Ovary (tissue), 9 donors: ENCODE results near the gene PFDN1. TPM values are rescaled to one million over a fixed set of nuclear protein-coding genes. Genes with fewer than 3 reads are reported as not detected.
A peak's percentile ranks its signal among the peaks of the same experiment; 100 is the strongest.

ENCODE experiments used
- DNase-seq, 5 donors: peaks; one replicate each; pipeline ENCODE4 v3.0.0-alpha.2; 2019 to 2020
- H3K27ac ChIP-seq, 2 donors: fragments of 200-600 bp; one replicate each; pipeline versions ENCODE4 v1.5.1 to v1.8.0; 2019 to 2022
- H3K27me3 ChIP-seq: fragments of 200-600 bp; one replicate; pipeline ENCODE4 v1.8.0; 2022
- H3K36me3 ChIP-seq: fragments of 200-600 bp; sonication (generic); one replicate; pipeline ENCODE4 v1.5.1; 2019
- H3K4me1 ChIP-seq: one replicate; pipeline ENCODE4 v1.8.1; 2013; ENCODE audit warnings: mild to moderate bottlenecking, moderate library complexity; ENCODE audit not compliant: insufficient read depth
- H3K4me3 ChIP-seq: fragments of 200-600 bp; sonication (generic); one replicate; pipeline ENCODE4 v1.5.1; 2017
- H3K9me3 ChIP-seq, 2 donors: fragments of 200-600 bp in 1 of 2; sonication (generic) in 1 of 2; one replicate each; pipeline versions ENCODE4 v1.5.1 to v1.8.1; 2013 to 2019; ENCODE audit warnings: mild to moderate bottlenecking in 1 of 2, moderate library complexity in 1 of 2
- EP300 ChIP-seq: sonication (generic); formaldehyde crosslinking; IDR thresholded peaks from one replicate; pipeline ENCODE4 v1.6.1; 2017; ENCODE audit warnings: antibody characterized with exemption
- POLR2A ChIP-seq: fragments of 450-650 bp; IDR thresholded peaks from one replicate; pipeline ENCODE4 v1.6.1; 2017; ENCODE audit warnings: antibody characterized with exemption, mild to moderate bottlenecking, moderate library complexity
- WGBS, 3 donors: extraction: QIAGEN DNeasy Blood & Tissue Kit in 1 of 3; methylation state at CpG; one replicate each; pipeline versions ENCODE4 v1.1.5 to v1.1.7; 2013 to 2017; 5-methylcytosine and 5-hydroxymethylcytosine counted together
- intact Hi-C, 4 donors: fragments of 100-400 bp; cut with DNase I; formaldehyde crosslinking; loops; one replicate each; pipeline versions ENCODE4 v1.11.0 to v1.15.1; 2022 to 2023
- polyA plus RNA-seq, 2 donors: library from polyadenylated mRNA; stranded (reverse); fragments of 200-250 nt in 1 of 2; fragments of 350-450 nt in 1 of 2; fragmentation: Illumina TruSeq in 1 of 2; extraction: RNeasy Lipid Tissue Mini Kit (QIAGEN cat#74804) in 1 of 2; gene quantifications; one replicate each; pipeline ENCODE4 v1.2.3, GENCODE V29; 2013 to 2014
- total RNA-seq, 7 donors: library from RNA; depleted of rRNA in 2 of 7; stranded (reverse); fragments of >200 nt in 2 of 7; fragmentation: NEBNext Ultra II Directional in 3 of 7; extraction: Animal tissue kit (Norgen Biotek cat#: 25700) in 3 of 7; gene quantifications; one replicate each; pipeline versions ENCODE4 v1.1.0 to v1.2.4, GENCODE V29; 2016 to 2023
- TF ChIP-seq, protein P1 (sequence below), 3 donors: fragments of 450-650 bp in 2 of 3; fragments of 200-600 bp in 1 of 3; IDR thresholded peaks; one replicate each; pipeline versions ENCODE4 v1.5.1 to v1.8.0; 2016 to 2022; ENCODE audit warnings: antibody characterized with exemption in 3 of 3, mild to moderate bottlenecking in 1 of 3
- donor health status: DM: no; HTN: no; CAD: no; lungs with moderate emphysema.
- donor health status: DM: no; HTN: no; CAD: no.
- donor health status: Bipolar disorder and iron deficiency.
- donor health status: DM: yes; HTN: yes; CAD: no.
- donor health status: DM: no; HTN: no; CAD: no.
- donor health status: DM: yes; HTN: yes; CAD: no.

The PFDN1 gene
- total and polyA plus RNA-seq, 9 donors, result 27.4 to 113 (median 35.3) TPM

DNA sequence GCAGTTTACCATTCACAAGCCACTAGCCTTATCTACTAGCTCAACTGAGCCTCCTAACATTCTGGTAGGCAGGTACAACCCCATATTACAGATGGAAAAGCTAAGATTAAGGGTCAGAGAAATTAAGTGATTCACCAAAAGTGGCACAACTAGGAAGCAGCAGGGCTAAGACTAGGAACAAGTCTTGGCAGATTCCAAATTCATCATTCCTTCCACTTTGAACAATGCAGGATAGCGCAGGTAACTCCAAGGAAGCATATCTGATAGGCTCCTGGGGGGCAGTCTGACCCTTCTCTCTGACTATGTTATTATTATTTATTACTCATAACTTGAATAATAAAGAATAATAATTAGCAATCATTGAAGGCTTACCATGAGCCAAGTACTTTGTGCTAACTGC lies 35.0 kb upstream of the PFDN1 start:
- no peak overlapping the region for H3K27ac ChIP-seq
- WGBS, 3 donors, result 95 to 100% (median 100%) methylated on average over 1 of the region's 1 CpG

DNA sequence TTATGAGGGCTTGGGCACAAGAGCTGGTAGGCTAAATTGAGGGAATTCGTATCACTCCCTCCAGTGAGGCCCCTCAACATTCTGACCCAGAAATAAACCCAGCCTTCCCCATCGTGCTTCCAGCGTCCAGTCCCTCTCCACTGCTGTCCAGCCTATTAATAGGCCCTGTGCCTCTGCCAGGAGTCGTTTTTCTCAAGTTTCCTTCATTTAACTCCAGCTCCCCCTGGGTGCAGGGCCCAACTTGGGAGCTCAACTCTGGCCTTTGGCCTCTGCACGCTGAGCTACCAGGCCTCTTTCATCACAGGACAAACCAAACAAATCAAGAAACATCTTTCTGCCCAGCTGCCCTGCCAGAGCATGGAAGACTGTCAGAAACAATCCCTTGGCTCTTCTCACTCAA lies 33.5 kb upstream of the PFDN1 start:
- Histone ChIP-seq H3K9me3 (no peaks in the 10 kb centered on the region), H3K4me1 (peaks cover 3% of the 10 kb centered on the region), H3K36me3 (no peaks in the 10 kb centered on the region), H3K4me3 (no peak overlapping the region), H3K27ac (peak overlapping the region in 1 of 2 donors; percentile 22), H3K27me3 (no peaks in the 10 kb centered on the region)
- TF ChIP-seq, protein P1, sequence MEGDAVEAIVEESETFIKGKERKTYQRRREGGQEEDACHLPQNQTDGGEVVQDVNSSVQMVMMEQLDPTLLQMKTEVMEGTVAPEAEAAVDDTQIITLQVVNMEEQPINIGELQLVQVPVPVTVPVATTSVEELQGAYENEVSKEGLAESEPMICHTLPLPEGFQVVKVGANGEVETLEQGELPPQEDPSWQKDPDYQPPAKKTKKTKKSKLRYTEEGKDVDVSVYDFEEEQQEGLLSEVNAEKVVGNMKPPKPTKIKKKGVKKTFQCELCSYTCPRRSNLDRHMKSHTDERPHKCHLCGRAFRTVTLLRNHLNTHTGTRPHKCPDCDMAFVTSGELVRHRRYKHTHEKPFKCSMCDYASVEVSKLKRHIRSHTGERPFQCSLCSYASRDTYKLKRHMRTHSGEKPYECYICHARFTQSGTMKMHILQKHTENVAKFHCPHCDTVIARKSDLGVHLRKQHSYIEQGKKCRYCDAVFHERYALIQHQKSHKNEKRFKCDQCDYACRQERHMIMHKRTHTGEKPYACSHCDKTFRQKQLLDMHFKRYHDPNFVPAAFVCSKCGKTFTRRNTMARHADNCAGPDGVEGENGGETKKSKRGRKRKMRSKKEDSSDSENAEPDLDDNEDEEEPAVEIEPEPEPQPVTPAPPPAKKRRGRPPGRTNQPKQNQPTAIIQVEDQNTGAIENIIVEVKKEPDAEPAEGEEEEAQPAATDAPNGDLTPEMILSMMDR (IDR thresholded peaks at IDR 0.05), result no peak
- TF ChIP-seq POLR2A (no peak), EP300 (no peak)
- intact Hi-C loops, result no loop called here
- peak in 4 of 5 donors; percentile 49 to 64 (median 60) for DNase-seq
- 23 to 33% (median 31%) methylated on average over 5 of the region's 5 CpGs for WGBS, 3 donors

More for the DNA sequence above, 35.0 kb upstream of the PFDN1 start:
- Histone ChIP-seq H3K4me1 (peaks cover 3% of the 10 kb centered on the region), H3K4me3 (no peak overlapping the region), H3K27me3 (no peaks in the 10 kb centered on the region), H3K36me3 (no peaks in the 10 kb centered on the region), H3K9me3 (no peaks in the 10 kb centered on the region)
- no peak for DNase-seq
- intact Hi-C loops, result no loop called here
- TF ChIP-seq EP300 (no peak), POLR2A (no peak)
- TF ChIP-seq, protein P1 (IDR thresholded peaks at IDR 0.05), result no peak

DNA sequence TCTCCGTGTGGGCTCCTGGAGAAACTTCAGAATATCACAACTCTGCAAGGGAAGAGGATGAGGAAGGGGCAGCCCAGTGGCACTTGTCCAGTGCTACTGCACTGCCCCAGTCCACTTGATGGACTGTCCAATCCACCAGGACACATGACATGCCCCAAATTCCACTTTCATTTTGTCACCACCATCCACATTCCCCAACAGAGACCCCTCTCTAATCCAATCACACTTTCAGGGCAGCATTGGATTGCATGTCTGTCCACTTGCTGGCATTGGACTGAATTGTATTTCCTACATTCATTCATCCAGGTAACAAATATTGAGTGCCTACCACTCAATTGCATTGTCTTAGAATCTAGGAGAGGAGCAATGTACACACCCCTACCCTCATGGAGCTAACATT lies 28.7 kb upstream of the PFDN1 start:
- DNase-seq, result no peak
- Histone ChIP-seq H3K27ac (no peak overlapping the region), H3K4me1 (peaks cover 3% of the 10 kb centered on the region), H3K36me3 (no peaks in the 10 kb centered on the region), H3K9me3 (no peaks in the 10 kb centered on the region), H3K27me3 (no peaks in the 10 kb centered on the region), H3K4me3 (no peak overlapping the region)
- 62 to 69% (median 68%) methylated on average over 1 of the region's 1 CpG for whole genome bisulfite sequencing, 3 donors
- TF ChIP-seq, protein P1 (IDR thresholded peaks at IDR 0.05), result no peak
- TF ChIP-seq EP300 (no peak), POLR2A (no peak)
- intact Hi-C loops, result no loop called here

DNA sequence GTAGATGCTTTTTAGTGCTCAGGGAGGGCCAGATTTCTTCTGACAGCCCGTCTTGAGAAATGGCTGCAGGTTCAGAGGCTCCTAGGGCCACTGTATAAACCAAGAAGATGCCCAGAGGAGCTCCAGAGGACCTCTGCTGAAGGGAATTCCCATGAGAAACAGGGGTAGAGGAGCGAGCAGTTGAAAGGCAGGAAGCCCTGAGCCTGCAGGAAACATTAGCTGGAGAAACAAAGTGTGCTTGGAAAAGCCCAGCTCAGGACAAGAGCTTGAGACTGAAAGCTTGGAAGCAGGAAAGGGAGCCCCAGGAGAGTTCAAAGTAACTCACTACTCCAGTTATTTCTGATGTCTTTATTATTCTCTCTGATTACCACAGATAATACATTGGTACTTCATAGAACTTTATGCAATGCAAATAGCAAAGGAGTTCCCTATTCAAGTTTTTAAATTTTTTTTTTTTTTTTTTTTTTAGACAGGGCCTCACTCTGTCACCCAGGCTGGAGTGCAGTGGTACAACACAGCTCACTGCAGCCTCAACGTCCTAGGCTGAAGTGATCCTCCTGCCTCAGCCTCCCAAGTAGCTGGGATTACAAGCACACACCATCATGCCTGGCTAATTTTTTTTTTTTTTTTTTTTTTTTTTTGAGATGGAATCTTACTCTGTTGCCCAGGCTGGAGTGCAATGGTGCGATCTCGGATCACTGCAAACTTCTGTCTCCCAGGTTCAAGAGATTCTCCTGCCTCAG lies 27.0 kb upstream of the PFDN1 start:
- Histone ChIP-seq H3K9me3 (no peaks in the 10 kb centered on the region), H3K36me3 (no peaks in the 10 kb centered on the region), H3K4me3 (no peak overlapping the region), H3K27me3 (no peaks in the 10 kb centered on the region), H3K27ac (no peak overlapping the region), H3K4me1 (no peaks in the 10 kb centered on the region)
- 76 to 83% (median 77%) methylated on average over 5 of the region's 5 CpGs for WGBS, 3 donors
- TF ChIP-seq POLR2A, result no peak
- TF ChIP-seq EP300, result no peak
- TF ChIP-seq, protein P1 (IDR thresholded peaks at IDR 0.05), result no peak
- DNase-seq, result no peak
- intact Hi-C loops, result no loop called here
